K562 (cell line): ENCODE measurements around the gene LONRF2. TPM values are rescaled to one million over a fixed set of nuclear protein-coding genes. Genes with fewer than 3 reads are reported as not detected.
A peak's percentile ranks its signal among the peaks of the same experiment; 100 is the strongest.

ENCODE experiments used
- ATAC-seq: fragments of 200-7000 bp; cut with Tn5 transposase; 3 replicates; pipeline ENCODE4 v1.9.1; 2020; ENCODE audit warnings: moderate library complexity
- Bru-seq: library from RNA; stranded (reverse); fragments of 400-500 nt; gene quantifications from one replicate; lab custom pipeline; 2021; lab: Mats Ljungman, UMichigan
- BruChase-seq, 2 experiments: library from RNA; stranded (reverse); fragments of 400-500 nt; gene quantifications; one replicate each; lab custom pipeline; 2021; lab: Mats Ljungman, UMichigan
- BruUV-seq: library from RNA; stranded (reverse); fragments of 400-500 nt; replicated peaks from 2 replicates; lab custom pipeline; 2021; lab: Mats Ljungman, UMichigan
- CTCF ChIA-PET: fragments of 300-600 bp; formaldehyde crosslinking; extraction: SDS; loops from one replicate; lab custom pipeline; 2021; ENCODE audit warnings: low intra/inter-chr PET ratio; lab: Yijun Ruan, JAX
- POLR2A ChIA-PET: fragments of 300-600, 350-650 bp; sonication (Branson Sonifier 250); formaldehyde crosslinking; extraction: SDS; loops from one replicate; lab custom pipeline; 2021; ENCODE audit warnings: antibody characterized with exemption, inconsistent platforms; lab: Yijun Ruan, JAX
- DNase-seq, 4 experiments: peaks; one replicate each; pipeline versions ENCODE4 v3.0.0 to v3.0.0-alpha.2; 2011 to 2018; ENCODE audit warnings: low spot score in 3 of 4, mixed read lengths in 3 of 4; ENCODE audit errors: extremely low read depth in 1 of 4
- FAIRE-seq: peaks from 2 replicates; lab custom pipeline; 2011; peaks lifted over from hg19 to GRCh38; lab: Jason Lieb, UNC
- H2AFZ ChIP-seq: 2 replicates; pipeline ENCODE4 v1.6.0; 2011; ENCODE audit warnings: low read depth, low read length, control low read depth, inconsistent platforms
- H3K27ac ChIP-seq: fragments of 200-600 bp; 3 replicates; pipeline ENCODE4 v1.8.0; 2011; ENCODE audit warnings: low read depth, mild to moderate bottlenecking, control low read depth, inconsistent platforms, low read length, moderate library complexity, mixed read lengths; ENCODE audit errors: extremely low read depth
- H3K27me3 ChIP-seq, 2 experiments: fragments of 300-600 bp in 1 of 2; 2 replicates in 1 of 2; 3 replicates in 1 of 2; pipeline versions ENCODE4 v1.6.0 to v1.8.0; 2011; ENCODE audit warnings: inconsistent platforms in 2 of 2, low read length in 2 of 2, mild to moderate bottlenecking in 1 of 2, mixed read lengths in 1 of 2, moderate library complexity in 1 of 2; ENCODE audit not compliant: control insufficient read depth in 2 of 2, insufficient read depth in 2 of 2
- H3K36me3 ChIP-seq: fragments of 300-600 bp; 3 replicates; pipeline ENCODE4 v1.8.0; 2011; ENCODE audit warnings: mild to moderate bottlenecking, low read length, inconsistent platforms; ENCODE audit not compliant: control insufficient read depth, insufficient read depth
- H3K4me1 ChIP-seq, 2 experiments: fragments of 200-600 bp in 1 of 2; replicated peaks in 1 of 2; 2 replicates in 1 of 2; 3 replicates in 1 of 2; pipeline versions ENCODE4 v1.5.1 to v1.8.0; 2011; ENCODE audit warnings: inconsistent platforms in 2 of 2, low read length in 2 of 2, mild to moderate bottlenecking in 1 of 2, mixed read lengths in 1 of 2, moderate library complexity in 1 of 2; ENCODE audit not compliant: control insufficient read depth in 2 of 2, insufficient read depth in 2 of 2
- H3K4me2 ChIP-seq: 2 replicates; pipeline ENCODE4 v1.6.1; 2011; ENCODE audit warnings: low read length, control low read depth, inconsistent platforms, mixed read lengths; ENCODE audit not compliant: insufficient read depth
- H3K4me3 ChIP-seq: fragments of 200-600 bp; sonication (generic), shearing (Covaris generic); 2 replicates; pipeline ENCODE4 v1.5.1; 2016; ENCODE audit warnings: control low read depth, inconsistent platforms
- H3K79me2 ChIP-seq: fragments of 200-600 bp; 3 replicates; pipeline ENCODE4 v1.8.0; 2011; ENCODE audit warnings: low read length, inconsistent platforms; ENCODE audit not compliant: control insufficient read depth, insufficient read depth
- H3K9ac ChIP-seq, 2 experiments: 2 replicates each; pipeline versions ENCODE4 v1.6.0 to v1.6.1; 2011; ENCODE audit warnings: low read depth in 2 of 2, low read length in 2 of 2, control low read depth in 1 of 2, inconsistent platforms in 1 of 2, mild to moderate bottlenecking in 1 of 2, mixed read lengths in 1 of 2; ENCODE audit not compliant: insufficient read depth in 1 of 2
- H3K9me1 ChIP-seq: one replicate; pipeline ENCODE4 v1.6.0; 2011; ENCODE audit warnings: inconsistent platforms, mild to moderate bottlenecking, low read length, moderate library complexity; ENCODE audit not compliant: control insufficient read depth, insufficient read depth
- H3K9me3 ChIP-seq: replicated peaks from 2 replicates; pipeline ENCODE4 v1.5.1; 2011; ENCODE audit warnings: low read depth, low read length, inconsistent platforms; ENCODE audit not compliant: control insufficient read depth, insufficient read depth
- H4K20me1 ChIP-seq: replicated peaks from 2 replicates; pipeline ENCODE4 v1.6.1; 2011; ENCODE audit warnings: low read length, inconsistent platforms, mixed read lengths; ENCODE audit not compliant: control insufficient read depth, insufficient read depth
- CTBP1 ChIP-seq: fragments of 450-650 bp; IDR thresholded peaks from 2 replicates; pipeline ENCODE4 v1.6.1; 2016; ENCODE audit warnings: borderline replicate concordance
- ZFX ChIP-seq: sonication (generic); formaldehyde crosslinking; IDR thresholded peaks from 2 replicates; pipeline ENCODE4 v1.8.0; 2022; ENCODE audit warnings: mild to moderate bottlenecking, missing genetic modification reagents, moderate library complexity
- WGBS: fragments of 100-300 bp; shearing (Covaris generic); methylation state at CpG from one replicate; pipeline ENCODE4 v1.1.6; 2016; ENCODE audit warnings: low coverage, mixed read lengths; ENCODE audit not compliant: insufficient coverage; ENCODE audit errors: missing lambda C conversion rate; 5-methylcytosine and 5-hydroxymethylcytosine counted together
- in situ Hi-C: fragments of 300-500 bp; cut with MboI; formaldehyde crosslinking; loops from 4 replicates; pipeline ENCODE4 v1.15.0; 2018; ENCODE audit warnings: inconsistent platforms, mixed read lengths
- intact Hi-C: fragments of 100-400 bp; cut with micrococcal nuclease; formaldehyde crosslinking; loops from 2 replicates; pipeline ENCODE4 v1.14.2; 2022
- long read RNA-seq, 3 experiments: library from polyadenylated mRNA in 2 of 3; library from RNA in 1 of 3; unstranded in 2 of 3; stranded (forward) in 1 of 3; transcript quantifications; one replicate each; pipeline ENCODE4 v2.0.0, GENCODE V29; 2019 to 2022
- polyA minus RNA-seq, 3 experiments: library from RNA; depleted of rRNA, polyadenylated mRNA; stranded (reverse); fragments of >200 nt; gene quantifications; 2 replicates each; pipeline ENCODE4 v1.2.3, GENCODE V29; 2011
- polyA plus RNA-seq, 8 experiments: library from polyadenylated mRNA; depleted of rRNA in 4 of 8; stranded (reverse) in 5 of 8; unstranded in 3 of 8; fragments of >200 nt; fragmentation: Nextera tagmentation in 2 of 8; fragmentation: Illumina TruSeq in 1 of 8; extraction: Ambion mirVana in 2 of 8; extraction: Trizol in 1 of 8; gene quantifications; 2 replicates each; pipeline versions ENCODE4 v1.2.1 to v1.2.3, GENCODE V29; 2011 to 2014; ENCODE audit warnings: inconsistent platforms in 1 of 8, missing spikeins in 1 of 8
- total RNA-seq, 7 experiments: library from RNA; depleted of rRNA in 6 of 7; stranded (reverse); fragments of >200 nt in 6 of 7; fragmentation: Illumina TruSeq in 2 of 7; extraction: Trizol in 2 of 7; gene quantifications; 2 replicates each; pipeline versions ENCODE4 v1.2.1 to v1.2.3, GENCODE V29; 2011 to 2021; ENCODE audit warnings: low replicate concordance in 1 of 7

LONRF2 gene
- total RNA-seq (2011; cell fraction: chromatin; rRNA removed; ENCODE audit: low replicate concordance), result 18.7 and 21.8 TPM in 2 replicates
- total RNA-seq (2011; cell fraction: nucleolus; rRNA removed), result 7.0 and 7.3 TPM in 2 replicates
- 9.8 and 14.6 TPM in 2 replicates for total RNA-seq (2011; cell fraction: nucleoplasm; rRNA removed)
- 2.0 and 2.6 TPM in 2 replicates for total RNA-seq (2014; rRNA removed)
- 2.7 and 3.3 TPM in 2 replicates for total RNA-seq (2014; rRNA removed; fragmentation: Illumina TruSeq; extraction: Trizol)
- 2.2 and 2.5 TPM in 2 replicates for total RNA-seq (2015; rRNA removed; fragmentation: Illumina TruSeq; extraction: Trizol)
- total RNA-seq (2021), result 3.6 and 5.0 TPM in 2 replicates
- polyA plus RNA-seq (2011; rRNA removed), result 4.5 and 4.8 TPM in 2 replicates
- 1.2 and 2.8 TPM in 2 replicates for polyA plus RNA-seq (2011; cell fraction: cytosol; rRNA removed)
- 11.7 and 12.2 TPM in 2 replicates for polyA plus RNA-seq (2011; cell fraction: nucleus; rRNA removed)
- polyA plus RNA-seq (2012), result 1.5 and 1.7 TPM in 2 replicates
- 3.4 and 3.8 TPM in 2 replicates for polyA plus RNA-seq (2014; fragmentation: Illumina TruSeq; extraction: Trizol)
- polyA plus RNA-seq (2014; fragmentation: Nextera tagmentation; extraction: Ambion mirVana), result under 1 TPM; 0.35 TPM
- 2.7 and 3.0 TPM in 2 replicates for polyA plus RNA-seq (2014; rRNA removed)
- 8.4 and 10.6 TPM in 2 replicates for polyA minus RNA-seq (2011; rRNA and poly(A)+ RNA removed)
- 4.0 and 7.3 TPM in 2 replicates for polyA minus RNA-seq (2011; cell fraction: cytosol; rRNA and poly(A)+ RNA removed)
- polyA minus RNA-seq (2011; cell fraction: nucleus; rRNA and poly(A)+ RNA removed), result 6.6 and 13.9 TPM in 2 replicates
- percentile 58 among the genes with signal in this experiment for Bru-seq, nascent RNA
- percentile 62 among the genes with signal in this experiment for BruChase-seq, experiment 1, labeled RNA remaining after a 2-hour chase
- BruChase-seq, experiment 2, labeled RNA remaining after a 6-hour chase, result percentile 66 among the genes with signal in this experiment
- long read RNA-seq, experiment 1, full-length matches to known transcripts, result 3 of 19 reads
- long read RNA-seq, experiment 1, partial matches to known transcripts, result 1 of 19 reads
- long read RNA-seq, experiment 1, other reads (novel, unspliced or antisense), result 15 of 19 reads
- long read RNA-seq, experiment 2, full-length matches to known transcripts, result 1 of 4 reads
- long read RNA-seq, experiment 2, partial matches to known transcripts, result 1 of 4 reads
- long read RNA-seq, experiment 2, other reads (novel, unspliced or antisense), result 2 of 4 reads
- long read RNA-seq, experiment 3, partial matches to known transcripts, result 0 of 1 reads
- long read RNA-seq, experiment 3, other reads (novel, unspliced or antisense), result 1 of 1 reads

- Histone ChIP-seq H3K79me2 (peaks cover 11% of the 10 kb centered on the region; the same call in 2 of the 3 replicates), H3K9ac (peak within 1 kb of the TSS; percentile 46 to 94), H3K4me3 (peak within 1 kb of the TSS; percentile 61), H3K4me2 (peak within 1 kb of the TSS; percentile 73), H3K36me3 (no peaks in the 10 kb centered on the region), H4K20me1 (no peaks in the 10 kb centered on the region), H3K9me1 (no peaks in the 10 kb centered on the region), H3K27ac (0 out of 3 replicates have a peak within 1 kb of the TSS, but pooled peaks have one; percentile 23), H2AFZ (peak within 1 kb of the TSS; percentile 85), H3K9me3 (peaks cover 16% of the 10 kb centered on the region), H3K4me1 (peaks cover 8 to 18% of the 10 kb centered on the region in 2 experiments; a peak in 4 of 5 replicates), H3K27me3 (0 out of 5 replicates have a peak, but pooled peaks cover 0 to 2% of the 10 kb centered on the region in 2 experiments)
- FAIRE-seq, result no peak
- DNase-seq, result peak; percentile 65 to 75 (median 70)
- ChIA-PET CTCF (no interaction called here), POLR2A (interaction anchor here (0.9 kb wide), 1 partner anchor 29 kb away, joined by 3 read pairs; no protein-coding TSS in a partner anchor)
- in situ Hi-C loops (no loop called here), intact Hi-C loops (loop anchor here (5.0 kb wide), 1 partner anchor 60 kb away; no protein-coding TSS in a partner anchor)
- 4% methylated on average over 71 of the region's 113 CpGs for WGBS
- peak; percentile 86 for ATAC-seq
- no TSS peak for BruUV-seq
- TF ChIP-seq CTBP1 (peak; percentile 56), ZFX (CRISPR knock-in tag) (peak; percentile 71)
Measured at GRCh38 chr2:100321866-100322820, at the start of gene LONRF2. Gene LONRF2, minus strand, starts transcription at chr2:100322501. Its CDS starts 408 bp downstream, at chr2:100322093.
